B cell (primary cell): ENCODE measurements around the gene ASTL. TPM values are rescaled to one million over a fixed set of nuclear protein-coding genes. Genes with fewer than 3 reads are reported as not detected.

ENCODE experiments used
- ATAC-seq: fragments of 200-7000 bp; cut with Tn5 transposase; one replicate; pipeline ENCODE4 v1.10.0; 2021; ENCODE audit warnings: low read depth, mild to moderate bottlenecking, moderate number of reproducible peaks, moderate library complexity
- CTCF ChIA-PET: fragments of 350-600 bp; sonication (Branson Sonifier 250); formaldehyde crosslinking; loops from one replicate; lab custom pipeline; 2021; ENCODE audit warnings: antibody characterized with exemption, inconsistent platforms; lab: Charles Lee
- POLR2A ChIA-PET: fragments of 350-600 bp; sonication (Branson Sonifier 250); formaldehyde crosslinking; loops from one replicate; lab custom pipeline; 2021; ENCODE audit warnings: antibody characterized with exemption; lab: Charles Lee
- DNase-seq: peaks from one replicate; pipeline ENCODE4 v3.0.0; 2013
- H2AFZ ChIP-seq: 2 replicates; pipeline ENCODE4 v1.6.1; 2012; ENCODE audit warnings: mild to moderate bottlenecking, low read depth, low read length; ENCODE audit not compliant: insufficient read depth, poor library complexity, severe bottlenecking
- H3K27ac ChIP-seq, 2 donors: 1 replicate in 1 of 2; 2 replicates in 1 of 2; pipeline ENCODE4 v1.5.1; 2012 to 2013; ENCODE audit warnings: low read length in 2 of 2, mild to moderate bottlenecking in 2 of 2, moderate library complexity in 1 of 2
- H3K27me3 ChIP-seq, 4 experiments: fragments of 200-600 bp in 1 of 4; sonication (generic) in 1 of 4; replicated peaks in 1 of 4; 1 replicate in 2 of 4; 2 replicates in 2 of 4; pipeline versions ENCODE4 v1.6.1 to v1.7.0; 2013 to 2016; ENCODE audit warnings: low read length in 3 of 4, mild to moderate bottlenecking in 2 of 4, mixed read lengths in 1 of 4, moderate library complexity in 1 of 4; ENCODE audit not compliant: insufficient read depth in 4 of 4, control insufficient read depth in 3 of 4; ENCODE audit errors: control extremely low read depth in 1 of 4
- H3K36me3 ChIP-seq, 2 experiments: replicated peaks in 1 of 2; 1 replicate in 1 of 2; 2 replicates in 1 of 2; pipeline versions ENCODE4 v1.6.1 to v1.7.1; 2013; ENCODE audit warnings: low read length in 1 of 2; ENCODE audit not compliant: insufficient read depth in 2 of 2, control insufficient read depth in 1 of 2; ENCODE audit errors: control extremely low read depth in 1 of 2, extremely low read depth in 1 of 2
- H3K4me1 ChIP-seq, 2 donors: fragments of 200-600 bp in 1 of 2; sonication (generic) in 1 of 2; 1 replicate in 1 of 2; 2 replicates in 1 of 2; pipeline versions ENCODE4 v1.5.1 to v1.6.1; 2013 to 2017; ENCODE audit warnings: low read length in 2 of 2; ENCODE audit not compliant: control insufficient read depth in 2 of 2, insufficient read depth in 2 of 2
- H3K4me2 ChIP-seq: replicated peaks from 2 replicates; pipeline ENCODE3; 2012; ENCODE audit warnings: mild to moderate bottlenecking, low read depth, low read length; ENCODE audit not compliant: poor library complexity, severe bottlenecking
- H3K4me3 ChIP-seq, 5 experiments: fragments of 200-600 bp in 1 of 5; sonication (generic) in 1 of 5; 1 replicate in 3 of 5; 2 replicates in 2 of 5; pipeline versions ENCODE4 v1.5.1 to v1.7.0; 2011 to 2016; ENCODE audit warnings: low read length in 4 of 5, mild to moderate bottlenecking in 4 of 5, low read depth in 2 of 5, control low read depth in 1 of 5, moderate library complexity in 1 of 5; ENCODE audit not compliant: insufficient read depth in 1 of 5; ENCODE audit errors: control extremely low read depth in 1 of 5, extremely low read depth in 1 of 5
- H3K79me2 ChIP-seq: fragments of 200-600 bp; sonication (generic); one replicate; pipeline ENCODE4 v1.6.0; 2016; ENCODE audit warnings: low read length; ENCODE audit not compliant: control insufficient read depth, insufficient read depth
- H3K9ac ChIP-seq: fragments of 200-600 bp; sonication (generic); 2 replicates; pipeline ENCODE4 v1.6.1; 2017; ENCODE audit warnings: mild to moderate bottlenecking, low read length, moderate library complexity
- H3K9me3 ChIP-seq, 3 donors: one replicate each; pipeline versions ENCODE4 v1.6.1 to v1.7.1; 2013; ENCODE audit warnings: low read length in 2 of 3; ENCODE audit not compliant: control insufficient read depth in 2 of 3, insufficient read depth in 1 of 3; ENCODE audit errors: control extremely low read depth in 1 of 3
- H4K20me1 ChIP-seq: 2 replicates; pipeline ENCODE4 v1.6.0; 2012; ENCODE audit warnings: mild to moderate bottlenecking, low read length; ENCODE audit not compliant: insufficient read depth, control insufficient read depth, poor library complexity, severe bottlenecking
- H3K27ac Mint-ChIP-seq: one replicate; pipeline ENCODE4 v1.8.0; 2021; ENCODE audit warnings: mixed read lengths
- H3K27me3 Mint-ChIP-seq: one replicate; pipeline ENCODE4 v1.8.0; 2021; ENCODE audit warnings: mixed read lengths
- H3K4me1 Mint-ChIP-seq: one replicate; pipeline ENCODE4 v1.8.0; 2021; ENCODE audit warnings: mixed read lengths
- H3K4me3 Mint-ChIP-seq: one replicate; pipeline ENCODE4 v1.8.0; 2021; ENCODE audit warnings: mixed read lengths
- H3K9me3 Mint-ChIP-seq: one replicate; pipeline ENCODE4 v1.8.0; 2022; ENCODE audit warnings: mixed read lengths; ENCODE audit not compliant: insufficient read depth
- CTCF ChIP-seq: fragments of 200-600 bp; IDR thresholded peaks from one replicate; pipeline ENCODE4 v1.8.0; 2022; ENCODE audit warnings: antibody characterized with exemption, mild to moderate bottlenecking
- EZH2 ChIP-seq: IDR thresholded peaks from 2 replicates; pipeline ENCODE4 v1.6.1; 2012; ENCODE audit warnings: borderline replicate concordance, low read depth, mild to moderate bottlenecking, moderate library complexity, low read length; ENCODE audit not compliant: insufficient read depth, poor library complexity, severe bottlenecking
- WGBS: methylation state at CpG from one replicate; pipeline ENCODE4 v1.1.5; 2013; ENCODE audit warnings: missing lambda C conversion rate; ENCODE audit not compliant: insufficient coverage; 5-methylcytosine and 5-hydroxymethylcytosine counted together
- intact Hi-C: fragments of 100-400 bp; cut with micrococcal nuclease; formaldehyde crosslinking; loops from one replicate; pipeline ENCODE4 v1.10.0; 2022
- polyA plus RNA-seq: library from polyadenylated mRNA; depleted of rRNA; stranded (reverse); fragments of >200 nt; gene quantifications from 2 replicates; pipeline ENCODE4 v1.2.3, GENCODE V29; 2012
- total RNA-seq, 2 donors: library from RNA; stranded (reverse); fragments of 120-200 nt in 1 of 2; gene quantifications; 1 replicate in 1 of 2; 2 replicates in 1 of 2; pipeline versions ENCODE4 v1.2.3 to v1.2.4, GENCODE V29; 2013 to 2022

The ASTL gene
- total and polyA plus RNA-seq, 2 donors (not counting 1 experiment from before 2014, with no cell fraction given) = 0.15 to 0.59 TPM

- 95% methylated on average over 11 of the region's 11 CpGs for WGBS
Measured at GRCh38 chr2:96123936-96124335, 14.4 kb downstream of the ASTL start.

GRCh38 chr2:96123290-96123689 is 15.0 kb downstream of the ASTL start:
- no peak overlapping the region for H3K9ac ChIP-seq
- H3K4me2 ChIP-seq = no peak overlapping the region
- H3K36me3 ChIP-seq = no peaks in the 10 kb centered on the region
- H2AFZ ChIP-seq = no peak overlapping the region
- Mint-ChIP-seq H3K4me3 (no peak overlapping the region), H3K27me3 (peaks cover 27% of the 10 kb centered on the region), H3K9me3 (no peaks in the 10 kb centered on the region), H3K27ac (no peak overlapping the region), H3K4me1 (peaks cover 11% of the 10 kb centered on the region)
- WGBS = no CpG with 5 or more reads among the region's 1 CpG
- intact Hi-C loops = no loop called here
- no peak for TF ChIP-seq EZH2
- no peak for DNase-seq
- peaks cover 0 to 3% (median 0%) of the 10 kb centered on the region in 3 donors for H3K9me3 ChIP-seq
- ATAC-seq = no peak
- H3K4me1 ChIP-seq = peaks cover 7% of the 10 kb centered on the region in 2 donors
- CTCF ChIA-PET = interaction anchor here (0.9 kb wide), 1 partner anchor 16 kb away, joined by 4 read pairs; no protein-coding TSS in a partner anchor
- no peaks in the 10 kb centered on the region for H4K20me1 ChIP-seq
- no peak overlapping the region for H3K27ac ChIP-seq
- no peaks in the 10 kb centered on the region for H3K79me2 ChIP-seq
- no peak overlapping the region for H3K4me3 ChIP-seq
- POLR2A ChIA-PET = no interaction called here
- peaks cover 0 to 33% (median 9%) of the 10 kb centered on the region in 4 experiments for H3K27me3 ChIP-seq

More at GRCh38 chr2:96123936-96124335, 14.4 kb downstream of the ASTL start:
- TF ChIP-seq EZH2 (no peak), CTCF (no peak)
- H3K27ac ChIP-seq = no peak overlapping the region
- ChIA-PET POLR2A (no interaction called here), CTCF (interaction anchor here (0.9 kb wide), 1 partner anchor 15 kb away, joined by 4 read pairs; no protein-coding TSS in a partner anchor)
- H3K4me1 ChIP-seq = peaks cover 7% of the 10 kb centered on the region in 2 donors
- H3K4me2 ChIP-seq = no peak overlapping the region
- no peaks in the 10 kb centered on the region for H3K36me3 ChIP-seq
- H4K20me1 ChIP-seq = no peaks in the 10 kb centered on the region
- H3K27me3 ChIP-seq = peaks cover 0 to 27% (median 9%) of the 10 kb centered on the region in 4 experiments
- Mint-ChIP-seq H3K4me1 (peaks cover 9% of the 10 kb centered on the region), H3K27ac (no peak overlapping the region), H3K9me3 (no peaks in the 10 kb centered on the region), H3K4me3 (no peak overlapping the region), H3K27me3 (peaks cover 23% of the 10 kb centered on the region)
- no peak overlapping the region for H2AFZ ChIP-seq
- H3K4me3 ChIP-seq = no peak overlapping the region
- H3K9me3 ChIP-seq = peaks cover 0 to 3% (median 0%) of the 10 kb centered on the region in 3 donors
- no peak overlapping the region for H3K9ac ChIP-seq
- intact Hi-C loops = no loop called here
- H3K79me2 ChIP-seq = no peaks in the 10 kb centered on the region
- no peak for DNase-seq
- ATAC-seq = no peak
